H1 (cell line): ENCODE measurements around the gene TCFL5. TPM values are rescaled to one million over a fixed set of nuclear protein-coding genes. Genes with fewer than 3 reads are reported as not detected.

Experiments used
- CTCF ChIA-PET: fragments of 300-600 bp; sonication (Branson Sonifier 250); formaldehyde crosslinking; loops from one replicate; lab custom pipeline; 2021; ENCODE audit not compliant: partially characterized antibody; lab: Charles Lee
- POLR2A ChIA-PET: fragments of 300-600 bp; sonication (Branson Sonifier 250); formaldehyde crosslinking; loops from one replicate; lab custom pipeline; 2021; ENCODE audit warnings: inconsistent platforms; ENCODE audit not compliant: partially characterized antibody; lab: Charles Lee
- DNase-seq, 2 experiments: peaks; one replicate each; pipeline versions ENCODE4 v3.0.0 to v3.0.0-alpha.2; 2010 to 2022; ENCODE audit warnings: low spot score in 2 of 2, low read depth in 1 of 2, mixed read lengths in 1 of 2
- FAIRE-seq: peaks from 2 replicates; lab custom pipeline; 2011; peaks lifted over from hg19 to GRCh38; lab: Jason Lieb, UNC
- H2AFZ ChIP-seq: 2 replicates; pipeline ENCODE4 v1.8.1; 2012; ENCODE audit warnings: low read length, inconsistent platforms
- H2AK5ac ChIP-seq: 2 replicates; pipeline ENCODE4 v1.6.1; 2013; ENCODE audit warnings: low read depth, low read length
- H2BK120ac ChIP-seq: replicated peaks from 2 replicates; pipeline ENCODE3; 2013; ENCODE audit warnings: low read depth, low read length, inconsistent platforms
- H2BK12ac ChIP-seq: 2 replicates; pipeline ENCODE4 v1.6.1; 2013; ENCODE audit warnings: low read depth, low read length
- H2BK15ac ChIP-seq: 2 replicates; pipeline ENCODE4 v1.6.1; 2013; ENCODE audit warnings: low read length
- H2BK20ac ChIP-seq: 2 replicates; pipeline ENCODE4 v1.6.1; 2013; ENCODE audit warnings: low read length
- H2BK5ac ChIP-seq: 2 replicates; pipeline ENCODE4 v1.6.1; 2013; ENCODE audit warnings: low read depth, low read length
- H3K14ac ChIP-seq: 2 replicates; pipeline ENCODE4 v1.6.1; 2013; ENCODE audit warnings: inconsistent platforms; ENCODE audit not compliant: insufficient read length
- H3K18ac ChIP-seq: 2 replicates; pipeline ENCODE4 v1.6.1; 2013; ENCODE audit warnings: low read length; ENCODE audit errors: extremely low read depth
- H3K23ac ChIP-seq: 2 replicates; pipeline ENCODE4 v1.6.1; 2013; ENCODE audit warnings: inconsistent platforms; ENCODE audit not compliant: insufficient read length
- H3K23me2 ChIP-seq: 2 replicates; pipeline ENCODE4 v1.6.1; 2013; ENCODE audit warnings: low read depth, low read length
- H3K27ac ChIP-seq: 2 replicates; pipeline ENCODE4 v1.6.1; 2011; ENCODE audit warnings: low read depth, low read length, inconsistent platforms
- H3K27me3 ChIP-seq, 4 experiments: replicated peaks in 1 of 4; 1 replicate in 1 of 4; 2 replicates in 3 of 4; pipeline versions ENCODE4 v1.6.1 to v1.8.1; 2011 to 2013; ENCODE audit warnings: low read length in 3 of 4, mild to moderate bottlenecking in 3 of 4, inconsistent platforms in 2 of 4, mixed read lengths in 2 of 4, moderate library complexity in 1 of 4; ENCODE audit not compliant: control insufficient read depth in 3 of 4, insufficient read depth in 3 of 4; ENCODE audit errors: extremely low read depth in 1 of 4
- H3K36me3 ChIP-seq, 4 experiments: 2 replicates each; pipeline versions ENCODE4 v1.6.1 to v1.8.1; 2011 to 2013; ENCODE audit warnings: mild to moderate bottlenecking in 4 of 4, low read length in 3 of 4, moderate library complexity in 2 of 4, control low read depth in 1 of 4, inconsistent platforms in 1 of 4; ENCODE audit not compliant: insufficient read depth in 4 of 4, control insufficient read depth in 2 of 4
- H3K4ac ChIP-seq: replicated peaks from 2 replicates; pipeline ENCODE3; 2013; ENCODE audit warnings: low read length, low read depth, mixed read lengths, inconsistent platforms; ENCODE audit not compliant: insufficient read length
- H3K4me1 ChIP-seq, 4 experiments: replicated peaks in 1 of 4; 1 replicate in 1 of 4; 2 replicates in 3 of 4; pipeline versions ENCODE4 v1.6.1 to v1.8.1; 2011 to 2013; ENCODE audit warnings: low read length in 3 of 4, inconsistent platforms in 2 of 4, mixed read lengths in 1 of 4; ENCODE audit not compliant: insufficient read depth in 4 of 4, control insufficient read depth in 3 of 4
- H3K4me2 ChIP-seq, 2 experiments: 2 replicates each; pipeline versions ENCODE4 v1.6.1 to v1.8.1; 2011 to 2013; ENCODE audit warnings: low read depth in 2 of 2, low read length in 2 of 2, control low read depth in 1 of 2, inconsistent platforms in 1 of 2, mild to moderate bottlenecking in 1 of 2; ENCODE audit not compliant: insufficient read depth in 1 of 2
- H3K4me3 ChIP-seq, 4 experiments: fragments of 200-600, 300-600 bp in 1 of 4; sonication (generic), shearing (Covaris generic), sonication (Bioruptor Twin) in 1 of 4; 2 replicates each; pipeline versions ENCODE4 v1.5.1 to v1.8.1; 2011 to 2016; ENCODE audit warnings: low read length in 4 of 4, low read depth in 3 of 4, control low read depth in 2 of 4, inconsistent platforms in 2 of 4, mild to moderate bottlenecking in 2 of 4, mixed read lengths in 1 of 4, moderate library complexity in 1 of 4; ENCODE audit not compliant: insufficient read depth in 2 of 4; ENCODE audit errors: extremely low read depth in 1 of 4
- H3K56ac ChIP-seq: replicated peaks from 2 replicates; pipeline ENCODE3; 2013; ENCODE audit warnings: low read depth, mild to moderate bottlenecking, mixed read lengths, low read length, inconsistent platforms; ENCODE audit not compliant: insufficient read length
- H3K79me1 ChIP-seq: 2 replicates; pipeline ENCODE4 v1.6.1; 2013; ENCODE audit warnings: low read depth, low read length, control low read depth
- H3K79me2 ChIP-seq, 2 experiments: 2 replicates each; pipeline versions ENCODE4 v1.6.1 to v1.8.1; 2012 to 2013; ENCODE audit warnings: low read length in 2 of 2, mild to moderate bottlenecking in 2 of 2, inconsistent platforms in 1 of 2; ENCODE audit not compliant: insufficient read depth in 2 of 2, control insufficient read depth in 1 of 2
- H3K9ac ChIP-seq, 4 experiments: replicated peaks in 1 of 4; 1 replicate in 1 of 4; 2 replicates in 3 of 4; pipeline versions ENCODE4 v1.6.1 to v1.8.1; 2011 to 2013; ENCODE audit warnings: low read depth in 3 of 4, low read length in 3 of 4, control low read depth in 2 of 4, mild to moderate bottlenecking in 2 of 4, moderate library complexity in 2 of 4, inconsistent platforms in 1 of 4; ENCODE audit errors: extremely low read depth in 1 of 4
- H3K9me3 ChIP-seq, 2 experiments: 2 replicates each; pipeline versions ENCODE4 v1.6.1 to v1.8.1; 2012 to 2013; ENCODE audit warnings: mild to moderate bottlenecking in 2 of 2, moderate library complexity in 2 of 2, control low read depth in 1 of 2, inconsistent platforms in 1 of 2, low read depth in 1 of 2, low read length in 1 of 2, mixed read lengths in 1 of 2; ENCODE audit not compliant: insufficient read depth in 2 of 2
- H4K20me1 ChIP-seq, 2 experiments: replicated peaks in 1 of 2; 2 replicates each; pipeline versions ENCODE3 to v1.8.1; 2011 to 2013; ENCODE audit warnings: inconsistent platforms in 2 of 2, low read length in 2 of 2, mild to moderate bottlenecking in 1 of 2; ENCODE audit not compliant: insufficient read depth in 2 of 2, control insufficient read depth in 1 of 2
- H4K5ac ChIP-seq: 2 replicates; pipeline ENCODE4 v1.6.1; 2013; ENCODE audit warnings: low read length, low read depth, mixed read lengths, inconsistent platforms; ENCODE audit not compliant: insufficient read length
- H4K8ac ChIP-seq: 2 replicates; pipeline ENCODE4 v1.8.0; 2013; ENCODE audit warnings: mild to moderate bottlenecking, moderate library complexity, low read length, inconsistent platforms; ENCODE audit not compliant: insufficient read depth; ENCODE audit errors: extremely low read depth
- H4K91ac ChIP-seq: replicated peaks from 2 replicates; pipeline ENCODE3; 2013; ENCODE audit warnings: low read length, mixed read lengths, inconsistent platforms; ENCODE audit not compliant: insufficient read length
- ASH2L ChIP-seq: fragments of 200-600, 300-600 bp; sonication (generic); IDR thresholded peaks from one replicate; pipeline ENCODE4 v1.7.1; 2017; ENCODE audit warnings: low read length
- CEBPB ChIP-seq: IDR thresholded peaks from 2 replicates; pipeline ENCODE4 v1.6.1; 2012; ENCODE audit warnings: low read depth, low read length
- CHD1 ChIP-seq: IDR thresholded peaks from 2 replicates; pipeline ENCODE4 v1.6.1; 2012; ENCODE audit warnings: low read depth, low read length, improper control_type of control experiment
- CREB1 ChIP-seq: IDR thresholded peaks from 2 replicates; pipeline ENCODE4 v1.6.1; 2012; ENCODE audit warnings: inconsistent platforms
- EZH2 ChIP-seq: fragments of 200-600 bp; sonication (generic); IDR thresholded peaks from 2 replicates; pipeline ENCODE4 v1.7.1; 2012; ENCODE audit warnings: low read depth, mild to moderate bottlenecking, moderate library complexity, low read length, inconsistent platforms; ENCODE audit not compliant: severe bottlenecking
- FOSL1 ChIP-seq: IDR thresholded peaks from 2 replicates; pipeline ENCODE4 v1.6.1; 2011; ENCODE audit warnings: mild to moderate bottlenecking, low read depth, low read length, moderate library complexity; ENCODE audit not compliant: insufficient read depth
- GTF2F1 ChIP-seq: IDR thresholded peaks from 2 replicates; pipeline ENCODE4 v1.6.1; 2012; ENCODE audit warnings: low read depth, low read length, improper control_type of control experiment, borderline replicate concordance
- MAX ChIP-seq: IDR thresholded peaks from 2 replicates; pipeline ENCODE4 v1.6.1; 2012; ENCODE audit warnings: inconsistent platforms
- NRF1 ChIP-seq: IDR thresholded peaks from 2 replicates; pipeline ENCODE4 v1.6.1; 2011; ENCODE audit warnings: mild to moderate bottlenecking, low read depth, low read length, improper control_type of control experiment
- PHF8 ChIP-seq: fragments of 200-600 bp; sonication (generic); conservative IDR thresholded peaks from 2 replicates; pipeline ENCODE4 v1.7.1; 2012; ENCODE audit warnings: low read depth, mild to moderate bottlenecking, inconsistent platforms, low read length, moderate library complexity
- POLR2A ChIP-seq, 2 experiments: IDR thresholded peaks; 1 replicate in 1 of 2; 2 replicates in 1 of 2; pipeline ENCODE4 v1.6.1; 2011; ENCODE audit warnings: low read depth in 2 of 2, low read length in 2 of 2, mild to moderate bottlenecking in 2 of 2; ENCODE audit errors: control extremely low read depth in 1 of 2
- RBBP5 ChIP-seq: IDR thresholded peaks from 2 replicates; pipeline ENCODE4 v1.7.1; 2012; ENCODE audit warnings: low read depth, mild to moderate bottlenecking, inconsistent platforms, low read length, moderate library complexity, borderline replicate concordance
- RXRA ChIP-seq: IDR thresholded peaks from 2 replicates; pipeline ENCODE4 v1.6.1; 2011; ENCODE audit warnings: low read depth, mild to moderate bottlenecking, low read length, moderate library complexity; ENCODE audit not compliant: insufficient read depth
- SAP30 ChIP-seq: fragments of 300-600 bp; sonication (generic); IDR thresholded peaks from 2 replicates; pipeline ENCODE4 v1.7.1; 2012; ENCODE audit warnings: low read length, moderate library complexity, mild to moderate bottlenecking, inconsistent platforms; ENCODE audit not compliant: insufficient read depth, insufficient replicate concordance
- TCF12 ChIP-seq: IDR thresholded peaks from 2 replicates; pipeline ENCODE4 v1.6.1; 2011; ENCODE audit warnings: low read depth, mild to moderate bottlenecking, low read length
- WGBS, 2 experiments: shearing (Covaris generic) in 1 of 2; methylation state at CpG; one replicate each; pipeline versions ENCODE4 v1.1.6 to v1.1.7; 2013 to 2015; ENCODE audit warnings: low lambda C conversion rate in 2 of 2, mixed read lengths in 2 of 2, inconsistent platforms in 1 of 2, low coverage in 1 of 2, missing lambda C conversion rate in 1 of 2; ENCODE audit not compliant: insufficient replicate concordance in 2 of 2, insufficient coverage in 1 of 2, insufficient read length in 1 of 2; ENCODE audit errors: extremely low coverage in 1 of 2, missing lambda C conversion rate in 1 of 2; 5-methylcytosine and 5-hydroxymethylcytosine counted together
- polyA plus RNA-seq, 7 experiments: library from polyadenylated mRNA; depleted of rRNA in 3 of 7; stranded (reverse) in 5 of 7; unstranded in 2 of 7; fragments of >200 nt in 5 of 7; fragments of 200-250 nt in 2 of 7; gene quantifications; 1 replicate in 5 of 7; 2 replicates in 1 of 7; 4 replicates in 1 of 7; pipeline versions ENCODE4 v1.2.1 to v1.2.3, GENCODE V29; 2011 to 2013; ENCODE audit warnings: missing spikeins in 2 of 7, mixed read lengths in 2 of 7
- total RNA-seq: library from RNA; stranded (reverse); fragmentation: NEBNext Ultra II Directional; extraction: Animal tissue kit (Norgen Biotek cat#: 25700); gene quantifications from 2 replicates; pipeline ENCODE4 v1.2.1, GENCODE V29; 2021

The TCFL5 gene
- total and polyA plus RNA-seq, 2 of the 8 experiments (the other 6 are each of a cell fraction or from before 2014, with no cell fraction given) = 6.2 to 15.0 TPM

DNA sequence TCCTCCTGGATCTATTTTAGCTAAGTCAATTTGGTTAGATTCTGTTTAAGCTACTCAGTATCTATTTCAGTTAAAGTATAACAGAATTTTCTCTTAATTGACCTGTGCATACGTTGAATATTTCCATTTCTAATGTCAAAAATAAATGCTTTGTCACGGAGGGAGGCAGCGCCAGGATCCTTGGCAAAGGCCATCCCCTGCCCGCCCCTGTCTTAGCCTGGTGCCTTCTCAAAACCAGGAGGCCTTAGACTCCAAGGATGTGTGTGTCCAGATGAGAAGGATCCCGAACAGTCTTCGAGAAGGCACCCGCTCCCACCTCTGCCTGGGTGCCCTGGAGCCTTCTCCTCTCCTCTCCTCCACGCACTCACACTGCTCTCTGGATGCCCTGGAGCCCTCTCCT lies 22.4 kb downstream of the TCFL5 start:
- no peak overlapping the region for H3K9ac ChIP-seq
- no peak overlapping the region for H3K14ac ChIP-seq
- no peaks in the 10 kb centered on the region for H3K79me2 ChIP-seq
- no peak overlapping the region for H3K23ac ChIP-seq
- no peak overlapping the region for H2BK20ac ChIP-seq
- H3K4ac ChIP-seq = no peak overlapping the region
- H2AK5ac ChIP-seq = no peak overlapping the region
- no peaks in the 10 kb centered on the region for H3K23me2 ChIP-seq
- H4K20me1 ChIP-seq = peaks cover 0 to 2% of the 10 kb centered on the region in 2 experiments
- no peak overlapping the region for H3K4me3 ChIP-seq
- H3K79me1 ChIP-seq = no peaks in the 10 kb centered on the region
- 84% methylated on average over 6 of the region's 8 CpGs; no CpG with 5 or more reads in 1 of the 2 experiments for WGBS, 2 experiments
- no peak overlapping the region for H4K5ac ChIP-seq
- ChIA-PET CTCF (interaction anchor here (1.0 to 1.1 kb wide), 3 partner anchors 8 to 386 kb away, joined by 3 to 4 read pairs (median 3); no protein-coding TSS in a partner anchor), POLR2A (interaction anchor here (1.0 kb wide), 2 partner anchors 11 to 16 kb away, joined by 3 read pairs; no protein-coding TSS in a partner anchor)
- no peak overlapping the region for H2BK120ac ChIP-seq
- no peak overlapping the region for H4K8ac ChIP-seq
- H3K4me1 ChIP-seq = peaks cover 0 to 3% (median 0%) of the 10 kb centered on the region in 4 experiments; a peak in 3 of 7 replicates
- H2AFZ ChIP-seq = no peak overlapping the region
- H2BK15ac ChIP-seq = no peak overlapping the region
- H2BK5ac ChIP-seq = no peak overlapping the region
- no peak overlapping the region for H3K4me2 ChIP-seq
- no peak overlapping the region for H4K91ac ChIP-seq
- H3K56ac ChIP-seq = no peak overlapping the region
- H3K9me3 ChIP-seq = no peaks in the 10 kb centered on the region
- peaks cover 0 to 18% (median 4%) of the 10 kb centered on the region in 4 experiments; a peak in 3 of 8 replicates for H3K36me3 ChIP-seq
- H3K18ac ChIP-seq = no peak overlapping the region
- no peaks in the 10 kb centered on the region for H3K27me3 ChIP-seq
- DNase-seq (no peak), FAIRE-seq (no peak)
- no peak overlapping the region for H3K27ac ChIP-seq
- no peak overlapping the region for H2BK12ac ChIP-seq
- TF ChIP-seq MAX (no peak), GTF2F1 (no peak), CHD1 (no peak), EZH2 (no peak), RXRA (no peak), CEBPB (no peak), RBBP5 (no peak), NRF1 (no peak), SAP30 (no peak), PHF8 (no peak), TCF12 (no peak), CREB1 (no peak), POLR2A (IDR thresholded peaks at IDR 0.05; ENCODE audit: control extremely low read depth in 1 of 2, low read depth in 2 of 2, low read length in 2 of 2) (no peak), FOSL1 (no peak), ASH2L (no peak)
